Endothelial cell of umbilical vein (primary cell): Measurements from ENCODE around the gene C1QA. TPM values are rescaled to one million over a fixed set of nuclear protein-coding genes. Genes with fewer than 3 reads are reported as not detected.

Experiments
- BruUV-seq: library from RNA; stranded (reverse); fragments of 400-500 nt; replicated peaks from 2 replicates; lab custom pipeline; 2021; lab: Mats Ljungman, UMichigan
- CTCF ChIA-PET: fragments of 300-600, 350-600 bp; sonication (Branson Sonifier 250); formaldehyde crosslinking; loops from one replicate; lab custom pipeline; 2021; ENCODE audit warnings: antibody characterized with exemption, inconsistent platforms; lab: Charles Lee
- POLR2A ChIA-PET: fragments of 300-600, 350-600 bp; sonication (Branson Sonifier 250); formaldehyde crosslinking; loops from one replicate; lab custom pipeline; 2021; ENCODE audit warnings: antibody characterized with exemption, inconsistent platforms; lab: Charles Lee
- DNase-seq: peaks from one replicate; pipeline ENCODE4 v3.0.0-alpha.2; 2011; ENCODE audit warnings: low read depth, low spot score
- FAIRE-seq: peaks from 2 replicates; lab custom pipeline; 2011; peaks lifted over from hg19 to GRCh38; lab: Jason Lieb, UNC
- H2AFZ ChIP-seq: 2 replicates; pipeline ENCODE4 v1.6.0; 2012; ENCODE audit warnings: low read depth, low read length, control low read depth, inconsistent platforms
- H3K27ac ChIP-seq: 2 replicates; pipeline ENCODE4 v1.5.1; 2011; ENCODE audit warnings: low read depth, mild to moderate bottlenecking, control low read depth, low read length, moderate library complexity; ENCODE audit not compliant: insufficient read depth
- H3K27me3 ChIP-seq, 2 experiments: 2 replicates each; pipeline versions ENCODE4 v1.6.0 to v1.6.1; 2011; ENCODE audit warnings: low read length in 2 of 2, mixed read lengths in 1 of 2; ENCODE audit not compliant: control insufficient read depth in 2 of 2, insufficient read depth in 2 of 2
- H3K36me3 ChIP-seq, 2 experiments: 2 replicates in 1 of 2; 3 replicates in 1 of 2; pipeline ENCODE4 v1.5.1; 2011; ENCODE audit warnings: low read length in 2 of 2, mild to moderate bottlenecking in 1 of 2, moderate library complexity in 1 of 2; ENCODE audit not compliant: control insufficient read depth in 2 of 2, insufficient read depth in 2 of 2; ENCODE audit errors: extremely low read depth in 1 of 2
- H3K4me1 ChIP-seq: 3 replicates; pipeline ENCODE4 v1.5.1; 2011; ENCODE audit warnings: mild to moderate bottlenecking, low read length; ENCODE audit not compliant: control insufficient read depth, insufficient read depth; ENCODE audit errors: extremely low read depth
- H3K4me2 ChIP-seq: 2 replicates; pipeline ENCODE4 v1.6.1; 2011; ENCODE audit warnings: low read length, control low read depth, mixed read lengths; ENCODE audit not compliant: insufficient read depth
- H3K4me3 ChIP-seq, 3 experiments: fragments of 200-600 bp in 1 of 3; sonication (generic), shearing (Covaris generic) in 1 of 3; replicated peaks in 1 of 3; 2 replicates each; pipeline ENCODE4 v1.5.1; 2011 to 2016; ENCODE audit warnings: control low read depth in 3 of 3, low read length in 3 of 3, mild to moderate bottlenecking in 2 of 3, inconsistent platforms in 1 of 3, low read depth in 1 of 3, moderate library complexity in 1 of 3; ENCODE audit not compliant: insufficient read depth in 1 of 3
- H3K79me2 ChIP-seq: 2 replicates; pipeline ENCODE4 v1.6.0; 2012; ENCODE audit warnings: low read length, inconsistent platforms; ENCODE audit not compliant: control insufficient read depth, insufficient read depth
- H3K9ac ChIP-seq: replicated peaks from 2 replicates; pipeline ENCODE3; 2011; ENCODE audit warnings: low read length, control low read depth; ENCODE audit not compliant: insufficient read depth; ENCODE audit errors: extremely low read depth
- H3K9me1 ChIP-seq: replicated peaks from 3 replicates; pipeline ENCODE4 v1.6.0; 2011; ENCODE audit warnings: mild to moderate bottlenecking, low read length; ENCODE audit not compliant: control insufficient read depth, insufficient read depth; ENCODE audit errors: extremely low read depth
- H3K9me3 ChIP-seq: replicated peaks from 2 replicates; pipeline ENCODE4 v1.5.1; 2012; ENCODE audit warnings: low read length, inconsistent platforms; ENCODE audit not compliant: control insufficient read depth, insufficient read depth
- H4K20me1 ChIP-seq: replicated peaks from 2 replicates; pipeline ENCODE3; 2011; ENCODE audit warnings: mild to moderate bottlenecking, low read length; ENCODE audit not compliant: control insufficient read depth, insufficient read depth; ENCODE audit errors: extremely low read depth
- EZH2 ChIP-seq: IDR thresholded peaks from 2 replicates; pipeline ENCODE4 v1.6.1; 2012; ENCODE audit warnings: borderline replicate concordance, low read depth, mild to moderate bottlenecking, moderate library complexity, low read length, inconsistent platforms; ENCODE audit not compliant: severe bottlenecking
- FOS ChIP-seq: IDR thresholded peaks from 2 replicates; pipeline ENCODE4 v1.6.1; 2011; ENCODE audit warnings: mild to moderate bottlenecking, low read length, moderate library complexity, borderline replicate concordance; ENCODE audit not compliant: insufficient read depth
- GATA2 ChIP-seq: IDR thresholded peaks from 2 replicates; pipeline ENCODE4 v1.7.0; 2011; ENCODE audit warnings: low read depth, mild to moderate bottlenecking, moderate library complexity, mixed read lengths, low read length; ENCODE audit not compliant: insufficient read length, insufficient read depth
- JUN ChIP-seq: IDR thresholded peaks from 2 replicates; pipeline ENCODE4 v1.6.1; 2011; ENCODE audit warnings: borderline replicate concordance, low read depth; ENCODE audit not compliant: insufficient read length, insufficient read depth
- MAX ChIP-seq: IDR thresholded peaks from 2 replicates; pipeline ENCODE4 v1.6.1; 2011; ENCODE audit not compliant: insufficient read depth, insufficient read length
- MYC ChIP-seq: IDR thresholded peaks from one replicate; pipeline ENCODE4 v1.6.1; 2011; ENCODE audit warnings: mild to moderate bottlenecking, low read depth, low read length
- POLR2A ChIP-seq: IDR thresholded peaks from 2 replicates; pipeline ENCODE4 v1.6.1; 2012; ENCODE audit warnings: low read depth, mild to moderate bottlenecking, control low read depth, low read length
- POLR2AphosphoS5 ChIP-seq: IDR thresholded peaks from 2 replicates; pipeline ENCODE4 v1.6.1; 2012; ENCODE audit warnings: low read depth, mild to moderate bottlenecking, control low read depth, low read length, moderate library complexity; ENCODE audit not compliant: insufficient read depth
- dilution Hi-C: fragments of 300-500 bp; cut with MboI; formaldehyde crosslinking; loops from one replicate; pipeline ENCODE4 v1.15.0; 2019; ENCODE audit warnings: low sequenced_read_pairs; ENCODE audit not compliant: extremely low pct_ligation_motif_present
- intact Hi-C: fragments of 100-400 bp; cut with micrococcal nuclease; formaldehyde crosslinking; loops from one replicate; pipeline ENCODE4 v1.10.0; 2022
- polyA plus RNA-seq, 4 experiments: library from polyadenylated mRNA; depleted of rRNA in 3 of 4; stranded (reverse) in 3 of 4; unstranded in 1 of 4; fragments of >200 nt; gene quantifications; 2 replicates each; pipeline versions ENCODE4 v1.2.1 to v1.2.3, GENCODE V29; 2011 to 2012; ENCODE audit warnings: missing spikeins in 1 of 4
- total RNA-seq: library from RNA; stranded (reverse); gene quantifications from 2 replicates; pipeline ENCODE4 v1.2.3, GENCODE V29; 2021
- TF ChIP-seq, protein P1 (sequence below), 2 donors: IDR thresholded peaks; 1 replicate in 1 of 2; 2 replicates in 1 of 2; pipeline ENCODE4 v1.5.1; 2011; ENCODE audit warnings: low read length in 2 of 2, mild to moderate bottlenecking in 2 of 2, moderate library complexity in 2 of 2, control low read depth in 1 of 2, inconsistent platforms in 1 of 2, low read depth in 1 of 2; ENCODE audit not compliant: insufficient read depth in 1 of 2; ENCODE audit errors: extremely low read depth in 1 of 2

Gene C1QA
- total and polyA plus RNA-seq, 2 donors (not counting 3 experiments of a cell fraction or from before 2014, with no cell fraction given) = not detected

DNA sequence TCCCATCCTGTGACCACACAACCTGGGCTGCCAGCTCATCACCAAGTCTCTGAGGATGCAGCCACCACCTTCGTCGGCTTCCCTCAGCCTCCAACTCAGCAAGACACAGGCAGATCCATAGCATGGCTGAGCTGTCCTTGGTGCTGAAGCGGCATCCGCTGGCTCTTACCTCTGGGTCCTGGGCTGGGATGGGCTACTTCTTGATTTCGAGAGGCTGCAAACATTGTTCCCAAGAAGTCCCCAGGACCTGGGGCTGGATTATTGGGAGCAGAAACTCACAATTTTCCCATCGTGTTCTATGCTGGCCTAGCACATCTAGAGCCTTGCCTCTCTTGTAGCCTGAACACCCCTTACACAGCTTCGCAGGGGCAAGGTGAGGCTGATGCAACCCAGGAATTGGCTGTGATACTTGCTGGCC, 24.9 kb upstream of the C1QA start:
- FAIRE-seq = peak; percentile 77
- Histone ChIP-seq H3K9me3 (no peaks in the 10 kb centered on the region), H3K27ac (no peak overlapping the region), H4K20me1 (no peaks in the 10 kb centered on the region), H3K9me1 (no peaks in the 10 kb centered on the region), H3K4me1 (no peaks in the 10 kb centered on the region), H3K4me3 (no peak overlapping the region), H3K36me3 (no peaks in the 10 kb centered on the region), H3K9ac (no peak overlapping the region), H3K27me3 (no peaks in the 10 kb centered on the region), H3K4me2 (no peak overlapping the region), H3K79me2 (no peaks in the 10 kb centered on the region), H2AFZ (no peak overlapping the region)
- dilution Hi-C loops (no loop called here), intact Hi-C loops (no loop called here)
- peak; percentile 53 for DNase-seq
- ChIA-PET CTCF (interaction anchor here (1.0 to 1.1 kb wide), 2 partner anchors 19 to 23 kb away, joined by 3 to 4 read pairs; no protein-coding TSS in a partner anchor), POLR2A (no interaction called here)
- no peak for TF ChIP-seq JUN
- no peak for TF ChIP-seq FOS
- no peak for TF ChIP-seq POLR2AphosphoS5
- TF ChIP-seq MAX = no peak
- TF ChIP-seq GATA2 = no peak
- no peak for TF ChIP-seq MYC
- TF ChIP-seq POLR2A = no peak
- no peak for TF ChIP-seq EZH2
- TF ChIP-seq, protein P1, sequence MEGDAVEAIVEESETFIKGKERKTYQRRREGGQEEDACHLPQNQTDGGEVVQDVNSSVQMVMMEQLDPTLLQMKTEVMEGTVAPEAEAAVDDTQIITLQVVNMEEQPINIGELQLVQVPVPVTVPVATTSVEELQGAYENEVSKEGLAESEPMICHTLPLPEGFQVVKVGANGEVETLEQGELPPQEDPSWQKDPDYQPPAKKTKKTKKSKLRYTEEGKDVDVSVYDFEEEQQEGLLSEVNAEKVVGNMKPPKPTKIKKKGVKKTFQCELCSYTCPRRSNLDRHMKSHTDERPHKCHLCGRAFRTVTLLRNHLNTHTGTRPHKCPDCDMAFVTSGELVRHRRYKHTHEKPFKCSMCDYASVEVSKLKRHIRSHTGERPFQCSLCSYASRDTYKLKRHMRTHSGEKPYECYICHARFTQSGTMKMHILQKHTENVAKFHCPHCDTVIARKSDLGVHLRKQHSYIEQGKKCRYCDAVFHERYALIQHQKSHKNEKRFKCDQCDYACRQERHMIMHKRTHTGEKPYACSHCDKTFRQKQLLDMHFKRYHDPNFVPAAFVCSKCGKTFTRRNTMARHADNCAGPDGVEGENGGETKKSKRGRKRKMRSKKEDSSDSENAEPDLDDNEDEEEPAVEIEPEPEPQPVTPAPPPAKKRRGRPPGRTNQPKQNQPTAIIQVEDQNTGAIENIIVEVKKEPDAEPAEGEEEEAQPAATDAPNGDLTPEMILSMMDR (IDR thresholded peaks at IDR 0.05; ENCODE audit: extremely low read depth in 1 of 2, insufficient read depth in 1 of 2, low read depth in 1 of 2, low read length in 2 of 2) = no peak
- no TSS peak for BruUV-seq
